Type B pancreatic cell (in vitro differentiated cells): ENCODE measurements around the gene AAR2. TPM values are rescaled to one million over a fixed set of nuclear protein-coding genes. Genes with fewer than 3 reads are reported as not detected.

Experiments
- DNase-seq: peaks from one replicate; pipeline ENCODE4 v3.0.0; 2021; ENCODE audit warnings: mixed read lengths; ENCODE audit not compliant: unreplicated experiment; ENCODE audit errors: extremely low spot score
- H3K27ac Mint-ChIP-seq: 2 replicates; pipeline ENCODE4 v1.8.0; 2021; ENCODE audit warnings: mild to moderate bottlenecking, mixed read lengths
- H3K27me3 Mint-ChIP-seq: 2 replicates; pipeline ENCODE4 v1.8.0; 2021; ENCODE audit warnings: mixed read lengths
- H3K36me3 Mint-ChIP-seq: 2 replicates; pipeline ENCODE4 v1.8.0; 2021; ENCODE audit warnings: mixed read lengths
- H3K4me1 Mint-ChIP-seq: one replicate; pipeline ENCODE4 v1.8.0; 2021; ENCODE audit warnings: mixed read lengths; ENCODE audit not compliant: unreplicated experiment
- H3K4me3 Mint-ChIP-seq: 2 replicates; pipeline ENCODE4 v1.8.0; 2021; ENCODE audit warnings: mild to moderate bottlenecking, mixed read lengths
- H3K9me3 Mint-ChIP-seq: 2 replicates; pipeline ENCODE4 v1.8.0; 2021; ENCODE audit warnings: mixed read lengths
- total RNA-seq: library from RNA; stranded (reverse); gene quantifications from 2 replicates; pipeline ENCODE4 v1.2.1, GENCODE V29; 2021; ENCODE audit warnings: low replicate concordance
- TF ChIP-seq, protein P1 (sequence below): fragments of 200-600 bp; sonication (generic); conservative IDR thresholded peaks from 2 replicates; pipeline ENCODE4 v1.5.0; 2021; ENCODE audit warnings: antibody characterized with exemption, mild to moderate bottlenecking

Gene AAR2
- total RNA-seq, 1 donor from 2014 or later: 27.0 TPM

DNA sequence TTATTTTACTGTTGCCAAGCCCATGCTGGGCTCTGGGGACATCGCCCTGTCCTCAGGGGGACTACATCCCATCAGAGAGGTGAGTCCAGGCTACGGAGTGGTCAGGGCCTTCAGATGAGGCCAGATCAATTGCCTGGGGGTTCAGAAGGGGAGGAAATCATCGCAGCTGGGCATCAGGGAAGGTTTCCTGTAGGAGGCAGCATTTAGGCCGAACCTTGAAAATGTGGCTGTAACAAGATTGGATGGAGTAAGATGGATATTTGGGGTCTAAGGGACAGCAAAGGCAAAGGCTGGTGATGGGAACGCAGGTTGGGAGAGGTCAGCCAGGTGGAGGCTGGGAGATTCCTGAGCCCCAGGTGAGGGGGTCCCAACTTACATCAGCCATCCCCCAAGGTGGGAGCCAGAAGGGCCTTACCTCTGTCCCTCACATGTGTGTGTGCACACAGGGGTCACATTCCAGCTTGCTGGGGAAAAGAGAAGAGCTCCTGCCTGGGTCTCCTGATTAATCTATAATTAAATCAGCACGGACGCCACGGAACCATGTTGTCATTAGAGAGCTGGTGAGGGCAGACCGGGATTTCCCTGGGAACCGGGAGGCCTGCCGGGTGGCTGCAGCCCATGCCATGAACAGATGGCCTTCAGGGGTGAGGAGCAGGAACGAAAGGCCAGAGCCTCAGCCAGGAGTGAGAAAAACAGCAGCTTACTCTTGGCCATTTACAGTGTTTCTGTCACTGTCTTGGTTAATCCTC is 39.3 kb downstream of the AAR2 start:
- Mint-ChIP-seq H3K4me1 (no peaks in the 10 kb centered on the region), H3K4me3 (no peak overlapping the region), H3K27me3 (peaks cover 8% of the 10 kb centered on the region), H3K9me3 (no peaks in the 10 kb centered on the region), H3K27ac (no peak overlapping the region), H3K36me3 (no peaks in the 10 kb centered on the region)
- peak; percentile 47 for DNase-seq
- TF ChIP-seq, protein P1, sequence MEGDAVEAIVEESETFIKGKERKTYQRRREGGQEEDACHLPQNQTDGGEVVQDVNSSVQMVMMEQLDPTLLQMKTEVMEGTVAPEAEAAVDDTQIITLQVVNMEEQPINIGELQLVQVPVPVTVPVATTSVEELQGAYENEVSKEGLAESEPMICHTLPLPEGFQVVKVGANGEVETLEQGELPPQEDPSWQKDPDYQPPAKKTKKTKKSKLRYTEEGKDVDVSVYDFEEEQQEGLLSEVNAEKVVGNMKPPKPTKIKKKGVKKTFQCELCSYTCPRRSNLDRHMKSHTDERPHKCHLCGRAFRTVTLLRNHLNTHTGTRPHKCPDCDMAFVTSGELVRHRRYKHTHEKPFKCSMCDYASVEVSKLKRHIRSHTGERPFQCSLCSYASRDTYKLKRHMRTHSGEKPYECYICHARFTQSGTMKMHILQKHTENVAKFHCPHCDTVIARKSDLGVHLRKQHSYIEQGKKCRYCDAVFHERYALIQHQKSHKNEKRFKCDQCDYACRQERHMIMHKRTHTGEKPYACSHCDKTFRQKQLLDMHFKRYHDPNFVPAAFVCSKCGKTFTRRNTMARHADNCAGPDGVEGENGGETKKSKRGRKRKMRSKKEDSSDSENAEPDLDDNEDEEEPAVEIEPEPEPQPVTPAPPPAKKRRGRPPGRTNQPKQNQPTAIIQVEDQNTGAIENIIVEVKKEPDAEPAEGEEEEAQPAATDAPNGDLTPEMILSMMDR: no peak

DNA sequence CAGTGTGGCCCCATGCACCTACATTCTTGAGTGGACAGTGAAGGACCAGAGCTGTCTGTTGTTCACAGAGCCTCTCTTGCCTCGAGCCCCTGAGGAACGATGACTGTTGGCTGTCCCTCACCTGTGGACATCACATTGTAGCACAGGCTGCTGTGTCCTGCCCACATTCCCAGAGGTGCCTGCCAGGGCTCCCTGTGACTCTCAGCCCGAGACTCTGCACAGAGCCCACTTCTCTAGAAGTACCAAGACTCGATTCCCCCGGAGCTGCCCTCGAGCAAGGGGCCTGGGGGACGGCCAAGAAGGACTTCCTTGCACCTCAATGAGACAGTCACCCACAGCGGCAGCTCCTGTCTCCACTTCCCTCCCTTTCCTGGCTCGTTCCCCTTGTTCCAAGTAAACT is 41.3 kb downstream of the AAR2 start:
- Mint-ChIP-seq H3K36me3 (no peaks in the 10 kb centered on the region), H3K9me3 (no peaks in the 10 kb centered on the region), H3K4me1 (no peaks in the 10 kb centered on the region), H3K27me3 (peaks cover 17% of the 10 kb centered on the region), H3K27ac (no peak overlapping the region), H3K4me3 (no peak overlapping the region)
- DNase-seq: peak; percentile 50
- TF ChIP-seq, protein P1: no peak

DNA sequence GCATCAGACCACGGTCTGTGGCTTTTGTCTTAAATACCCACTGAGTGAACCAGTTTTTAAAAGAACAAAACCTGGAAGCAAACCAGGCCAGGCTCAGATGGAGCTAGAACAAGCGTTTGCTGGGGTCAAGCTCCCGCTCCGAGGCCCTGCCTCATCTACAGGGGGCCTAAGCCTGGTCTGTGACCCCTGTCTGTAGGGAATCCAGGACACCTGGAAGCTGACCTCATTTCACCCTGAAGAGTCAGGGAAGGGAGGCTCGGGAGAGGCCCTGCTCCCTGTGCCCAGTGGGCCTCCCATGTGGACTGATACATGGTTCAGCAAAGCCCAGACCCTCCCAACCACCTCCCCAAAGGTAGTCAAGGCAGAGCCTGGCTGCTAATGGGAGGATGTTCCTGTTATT is 43.1 kb downstream of the AAR2 start:
- no peak overlapping the region for H3K4me3 Mint-ChIP-seq
- no peaks in the 10 kb centered on the region for H3K36me3 Mint-ChIP-seq
- peaks cover 32% of the 10 kb centered on the region for H3K27me3 Mint-ChIP-seq
- TF ChIP-seq, protein P1: no peak
- H3K4me1 Mint-ChIP-seq: no peaks in the 10 kb centered on the region
- DNase-seq: peak; percentile 53
- H3K9me3 Mint-ChIP-seq: no peaks in the 10 kb centered on the region
- H3K27ac Mint-ChIP-seq: no peak overlapping the region

DNA sequence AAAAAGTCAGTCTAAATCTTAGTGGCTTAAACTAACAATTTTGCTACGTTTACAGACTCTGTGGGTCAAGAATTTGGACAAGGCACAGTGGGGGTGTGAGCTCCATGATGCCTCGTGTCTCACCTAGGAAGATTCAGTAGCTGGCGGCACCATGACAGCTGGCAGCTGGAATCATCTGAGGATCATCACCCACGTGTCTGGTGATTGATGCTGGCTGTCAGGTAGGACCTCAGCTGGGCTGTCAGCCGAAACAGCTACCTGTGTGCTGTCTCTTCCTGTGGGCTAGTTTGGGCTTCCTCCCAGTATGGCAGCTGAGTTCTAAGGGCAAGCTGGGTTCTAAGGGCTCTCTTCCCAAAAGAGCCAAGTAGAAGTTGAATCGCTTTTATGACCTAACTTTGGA is 43.5 kb downstream of the AAR2 start:
- Mint-ChIP-seq H3K4me3 (no peak overlapping the region), H3K27me3 (peaks cover 34% of the 10 kb centered on the region)

DNA sequence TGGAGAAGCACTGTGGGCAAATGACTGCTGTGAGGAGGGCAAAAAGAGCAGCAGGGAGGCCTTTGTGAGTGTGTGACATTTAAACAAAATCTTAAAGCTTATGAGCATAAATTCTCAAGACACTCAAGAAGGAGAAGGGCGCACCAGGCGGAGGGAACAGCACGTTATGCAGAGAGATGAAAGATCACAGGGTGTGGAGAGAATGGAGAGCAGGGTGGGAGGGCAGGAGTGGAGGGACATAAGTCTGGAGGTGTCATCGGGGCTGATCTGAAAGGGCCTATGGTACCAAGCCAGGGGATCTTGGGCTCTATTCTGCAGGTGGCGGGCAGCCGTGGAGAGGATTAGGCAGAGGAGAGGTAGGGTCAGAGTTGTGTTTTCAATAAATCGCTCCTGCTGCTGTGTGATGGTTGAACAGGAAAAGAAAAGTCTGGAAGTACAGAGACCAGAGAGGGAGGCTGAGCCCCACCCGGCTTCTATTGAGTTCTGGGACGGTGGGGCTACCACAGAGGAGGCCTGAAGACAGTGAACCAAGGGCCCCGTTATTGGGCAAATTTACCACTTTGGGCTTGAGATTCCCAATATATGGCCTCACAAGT is 45.6 kb downstream of the AAR2 start:
- no peaks in the 10 kb centered on the region for H3K36me3 Mint-ChIP-seq

More for the DNA sequence above, 43.5 kb downstream of the AAR2 start:
- TF ChIP-seq, protein P1: no peak
- Mint-ChIP-seq H3K9me3 (no peaks in the 10 kb centered on the region), H3K27ac (no peak overlapping the region), H3K4me1 (no peaks in the 10 kb centered on the region), H3K36me3 (no peaks in the 10 kb centered on the region)
- no peak for DNase-seq

More for the DNA sequence above, 45.6 kb downstream of the AAR2 start:
- TF ChIP-seq, protein P1: no peak
- DNase-seq: no peak
- Mint-ChIP-seq H3K4me3 (no peak overlapping the region), H3K27me3 (peaks cover 36% of the 10 kb centered on the region), H3K27ac (no peak overlapping the region), H3K4me1 (no peaks in the 10 kb centered on the region), H3K9me3 (no peaks in the 10 kb centered on the region)
